ENCODE results near the gene NAGLU.

DNA sequence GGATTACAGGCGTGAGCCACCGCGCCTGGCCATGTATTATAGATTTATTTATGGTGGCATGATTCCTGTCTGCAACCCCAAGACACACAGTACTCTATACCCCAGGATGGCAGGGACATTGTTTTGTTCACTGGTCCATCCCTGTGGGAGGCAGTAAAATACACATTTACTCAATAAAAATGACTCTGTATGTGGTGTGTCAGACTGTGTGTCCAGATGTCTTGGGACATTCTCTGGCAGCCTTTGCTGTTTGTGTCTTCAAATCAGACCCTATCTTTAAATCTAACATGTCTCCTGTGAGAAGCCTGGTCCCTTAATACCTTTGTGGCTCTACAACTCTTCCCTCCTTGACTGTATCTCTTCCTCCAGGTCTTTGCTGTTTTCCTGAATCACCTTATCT, 24.2 kb downstream of the NAGLU start:
- no peak for TF ChIP-seq POLR2A (IDR thresholded peaks at IDR 0.05; ENCODE audit: low read length)
- no peak for TF ChIP-seq GATA1 (IDR thresholded peaks at IDR 0.05; ENCODE audit: low read depth, low read length)
